GM15510 (cell line): Measurements from ENCODE around the gene PLVAP.

Experiments
- POLR2A ChIP-seq: IDR thresholded peaks from 3 replicates; pipeline ENCODE4 v1.6.1; 2011; ENCODE audit warnings: borderline replicate concordance; ENCODE audit not compliant: insufficient read length; ENCODE audit errors: extremely low read depth

PLVAP gene, protein sequence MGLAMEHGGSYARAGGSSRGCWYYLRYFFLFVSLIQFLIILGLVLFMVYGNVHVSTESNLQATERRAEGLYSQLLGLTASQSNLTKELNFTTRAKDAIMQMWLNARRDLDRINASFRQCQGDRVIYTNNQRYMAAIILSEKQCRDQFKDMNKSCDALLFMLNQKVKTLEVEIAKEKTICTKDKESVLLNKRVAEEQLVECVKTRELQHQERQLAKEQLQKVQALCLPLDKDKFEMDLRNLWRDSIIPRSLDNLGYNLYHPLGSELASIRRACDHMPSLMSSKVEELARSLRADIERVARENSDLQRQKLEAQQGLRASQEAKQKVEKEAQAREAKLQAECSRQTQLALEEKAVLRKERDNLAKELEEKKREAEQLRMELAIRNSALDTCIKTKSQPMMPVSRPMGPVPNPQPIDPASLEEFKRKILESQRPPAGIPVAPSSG

DNA sequence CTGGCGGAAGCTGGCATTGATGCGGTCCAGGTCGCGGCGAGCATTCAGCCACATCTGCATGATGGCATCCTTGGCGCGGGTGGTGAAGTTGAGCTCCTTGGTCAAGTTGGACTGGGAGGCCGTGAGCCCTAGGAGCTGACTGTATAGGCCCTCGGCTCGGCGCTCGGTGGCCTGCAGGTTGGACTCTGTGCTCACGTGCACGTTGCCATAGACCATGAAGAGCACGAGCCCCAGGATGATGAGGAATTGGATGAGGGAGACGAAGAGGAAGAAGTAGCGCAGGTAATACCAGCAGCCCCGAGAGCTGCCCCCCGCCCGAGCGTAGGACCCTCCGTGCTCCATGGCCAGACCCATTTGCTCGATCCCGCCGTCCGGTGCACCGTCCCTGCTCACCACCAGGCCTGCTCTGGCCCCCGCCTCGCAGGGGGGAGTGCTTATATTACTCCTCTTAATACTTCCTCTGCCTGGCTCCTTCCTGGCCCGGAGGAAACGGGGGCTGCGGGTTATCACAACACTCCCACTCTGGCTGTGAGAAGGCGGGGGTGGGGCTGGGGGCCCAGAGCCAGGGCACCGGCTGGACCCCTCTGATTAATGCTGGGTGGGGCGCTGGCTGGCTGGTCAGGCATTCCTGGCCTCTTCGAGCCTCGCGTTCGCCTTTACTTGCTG is at the start of gene PLVAP:
Gene PLVAP (minus strand): TSS at position 408 of the 666 bp plus-strand sequence. CDS start 54 bp downstream, at position 354.
- TF ChIP-seq POLR2A, result no peak

DNA sequence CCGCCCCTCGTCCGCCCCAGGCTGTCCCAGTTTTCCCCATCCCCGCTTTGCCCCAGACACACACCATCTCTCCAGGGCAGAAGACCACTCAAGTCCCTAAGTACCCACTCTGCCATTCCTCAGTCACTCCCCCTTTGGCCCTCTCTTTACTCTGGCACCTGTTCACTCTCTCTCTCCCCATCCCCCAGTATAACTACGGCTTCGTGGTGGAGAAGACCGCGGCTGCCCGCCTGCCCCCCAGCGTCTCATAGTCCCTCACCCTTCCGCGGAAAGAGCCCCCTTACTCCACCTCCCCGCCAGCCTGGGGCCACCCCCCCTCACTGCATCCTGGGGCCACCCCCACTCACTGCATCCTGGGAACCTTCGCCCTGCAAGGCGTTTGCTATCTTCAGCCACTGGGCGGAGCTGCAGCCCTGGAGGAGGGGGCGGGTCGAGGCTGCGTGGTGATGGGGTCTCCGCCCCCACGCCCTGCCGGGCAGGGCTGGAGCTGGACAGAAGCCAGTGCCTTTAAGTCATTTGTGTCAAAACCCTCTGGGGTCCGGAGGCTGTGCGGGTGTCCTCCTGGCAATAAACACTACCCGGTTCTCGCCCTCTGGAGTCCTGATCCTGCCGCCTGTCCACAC is 47.7 kb upstream of the PLVAP start:
- no peak for TF ChIP-seq POLR2A

DNA sequence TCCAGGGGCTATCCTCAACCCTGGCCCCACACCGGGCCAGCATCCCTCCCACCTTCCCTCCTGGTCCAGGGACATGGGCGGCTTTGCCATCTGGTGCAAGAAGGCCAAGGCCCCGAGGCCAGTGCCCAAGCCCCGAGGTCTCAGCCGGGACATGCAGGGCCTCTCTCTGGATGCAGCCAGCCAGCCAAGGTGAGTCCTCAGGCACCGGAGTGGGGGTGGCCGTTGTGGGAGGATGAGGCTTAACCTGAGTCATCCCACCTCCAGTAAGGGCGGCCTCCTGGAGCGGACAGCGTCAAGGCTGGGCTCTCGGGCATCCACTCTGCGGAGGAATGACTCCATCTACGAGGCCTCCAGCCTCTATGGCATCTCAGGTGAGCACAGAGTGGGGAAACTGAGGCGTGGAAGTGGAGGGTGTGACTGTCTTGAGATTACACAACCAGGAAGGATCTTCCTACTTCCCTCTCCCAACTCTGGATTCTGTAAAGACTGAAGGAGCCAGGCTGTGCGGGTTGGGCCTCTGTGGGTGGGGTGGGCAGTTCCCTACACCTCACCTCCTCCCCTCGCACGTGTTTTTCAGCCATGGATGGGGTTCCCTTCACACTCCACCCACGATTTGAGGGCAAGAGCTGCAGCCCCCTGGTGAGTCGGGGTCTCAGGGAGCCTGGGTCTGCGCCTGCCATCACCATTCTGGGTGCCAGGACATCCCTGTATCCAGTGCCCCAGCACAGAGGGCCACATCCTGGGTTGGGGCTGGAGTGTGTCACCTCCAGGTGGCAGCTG is 46.5 kb upstream of the PLVAP start:
- TF ChIP-seq POLR2A, result no peak

DNA sequence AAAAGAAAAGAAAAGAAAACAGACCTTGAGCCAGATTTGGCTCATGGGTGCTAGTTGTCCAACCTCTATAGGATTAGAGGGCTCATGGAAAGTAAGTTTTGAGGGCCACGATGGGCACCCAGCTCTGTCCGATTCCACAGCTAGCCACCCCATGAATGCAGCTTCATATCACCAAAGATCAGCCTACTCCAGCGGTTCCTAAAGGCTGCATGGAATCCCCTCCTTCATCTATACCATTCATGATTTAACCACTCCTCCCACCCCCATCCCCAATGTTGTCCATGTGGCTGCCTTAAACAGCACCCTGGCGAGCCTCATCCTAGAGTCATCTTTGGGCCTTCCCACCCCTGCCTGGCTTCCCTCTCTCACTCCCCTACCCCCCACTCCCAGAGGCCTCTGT is 44.8 kb upstream of the PLVAP start:
- no peak for TF ChIP-seq POLR2A

DNA sequence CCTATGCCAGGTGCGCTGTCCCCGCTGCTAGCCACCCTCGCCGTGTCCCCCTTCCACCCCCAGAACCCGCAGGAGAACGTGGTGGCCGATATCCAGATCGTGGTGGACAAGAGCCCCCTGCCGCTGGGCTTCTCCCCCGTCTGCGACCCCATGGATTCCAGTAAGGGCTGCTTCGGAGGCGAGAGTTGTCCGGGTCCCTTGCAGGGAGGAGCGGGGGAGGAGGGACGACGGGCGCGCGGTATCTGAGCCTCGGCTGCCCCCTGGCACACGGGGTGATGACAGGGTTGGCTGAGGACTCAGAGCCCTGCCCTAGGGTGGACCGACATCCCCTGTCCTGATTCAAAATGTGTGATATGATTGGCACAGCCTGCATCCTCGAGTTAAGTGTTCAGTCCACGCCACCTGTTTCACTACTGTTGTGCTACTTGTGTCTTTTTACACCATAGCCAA is 43.4 kb upstream of the PLVAP start:
- no peak for TF ChIP-seq POLR2A

DNA sequence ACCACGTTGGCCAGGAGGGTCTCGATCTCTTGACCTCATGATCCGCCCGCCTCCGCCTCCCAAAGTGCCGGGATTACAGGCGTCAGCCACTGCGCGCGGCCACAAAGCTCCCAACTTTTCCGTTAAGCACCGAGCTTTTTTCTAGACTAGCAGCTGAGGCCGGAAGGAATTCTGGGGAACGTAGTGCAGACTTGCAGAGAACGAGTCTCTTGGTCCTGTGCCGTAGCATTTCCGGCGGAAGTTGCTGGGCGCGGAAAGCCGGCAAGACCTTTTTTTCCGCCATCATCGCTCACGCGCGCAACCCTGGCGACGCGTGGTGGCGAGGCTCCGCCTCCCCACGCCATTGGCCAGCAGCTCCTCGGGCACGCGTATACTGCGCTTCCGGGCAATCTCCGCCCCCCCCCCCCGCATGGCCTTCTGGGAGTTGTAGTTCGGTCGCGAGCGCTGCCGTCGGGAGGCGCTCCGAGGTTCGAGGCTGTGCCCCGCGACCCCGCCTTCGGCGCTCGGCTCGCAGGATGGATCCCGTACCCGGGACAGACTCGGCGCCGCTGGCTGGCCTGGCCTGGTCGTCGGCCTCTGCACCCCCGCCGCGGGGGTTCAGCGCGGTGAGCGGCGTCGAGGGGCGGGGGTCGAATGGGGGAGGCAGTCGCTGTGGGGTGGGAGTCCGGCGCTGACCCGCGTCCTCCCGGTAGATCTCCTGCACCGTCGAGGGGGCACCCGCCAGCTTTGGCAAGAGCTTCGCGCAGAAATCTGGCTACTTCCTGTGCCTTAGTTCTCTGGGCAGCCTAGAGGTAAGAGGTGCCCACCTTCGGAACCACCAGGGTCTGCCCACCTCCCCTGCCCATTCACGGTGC is 42.7 kb upstream of the PLVAP start, which contains the start of gene MVB12A:
Gene MVB12A (plus strand): TSS at position 427 of the 854 bp plus-strand sequence. CDS start 89 bp downstream, at position 516.
- peak; percentile 58 for TF ChIP-seq POLR2A

DNA sequence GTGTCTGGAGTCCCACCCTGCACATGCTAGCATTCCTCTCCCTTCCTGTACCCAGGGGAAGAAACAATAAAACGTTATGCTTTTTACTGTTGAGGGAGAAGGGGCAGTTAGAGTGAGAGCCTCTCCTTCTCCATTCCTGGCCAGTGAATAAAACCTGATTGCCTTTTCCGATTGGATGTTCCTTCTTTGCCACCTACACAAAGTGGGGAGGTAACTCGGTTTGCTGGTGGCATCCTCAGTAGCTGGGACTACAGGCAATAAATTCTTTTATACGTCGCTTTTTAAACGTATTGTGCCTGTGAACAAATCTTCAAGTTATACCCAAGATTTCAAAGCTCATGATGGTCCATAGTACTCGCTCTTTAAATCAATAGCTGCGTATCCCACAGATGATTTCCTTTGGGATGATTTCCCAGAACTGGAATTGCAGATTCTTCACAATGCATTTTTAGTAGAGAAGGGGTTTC is 42.0 kb upstream of the PLVAP start:
- TF ChIP-seq POLR2A, result no peak

DNA sequence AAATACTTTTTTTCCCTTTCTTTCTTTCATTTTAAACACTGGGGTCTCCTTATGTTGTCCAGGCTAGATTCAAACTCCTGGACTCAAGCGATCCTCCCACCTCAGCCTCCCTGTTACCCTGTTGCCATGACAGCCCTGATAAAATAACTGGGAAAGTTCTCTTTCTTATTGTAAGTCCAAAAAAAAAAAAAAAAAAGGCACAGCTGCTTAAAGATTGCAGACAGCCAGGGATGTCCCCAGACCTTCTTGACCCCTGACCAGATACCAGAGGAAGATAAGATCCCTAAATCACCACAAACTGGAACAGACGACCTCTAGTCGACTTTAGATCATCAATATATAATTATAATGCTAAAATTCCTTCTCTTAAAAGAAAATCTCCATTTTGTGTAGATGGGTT is 41.6 kb upstream of the PLVAP start:
- TF ChIP-seq POLR2A, result no peak

DNA sequence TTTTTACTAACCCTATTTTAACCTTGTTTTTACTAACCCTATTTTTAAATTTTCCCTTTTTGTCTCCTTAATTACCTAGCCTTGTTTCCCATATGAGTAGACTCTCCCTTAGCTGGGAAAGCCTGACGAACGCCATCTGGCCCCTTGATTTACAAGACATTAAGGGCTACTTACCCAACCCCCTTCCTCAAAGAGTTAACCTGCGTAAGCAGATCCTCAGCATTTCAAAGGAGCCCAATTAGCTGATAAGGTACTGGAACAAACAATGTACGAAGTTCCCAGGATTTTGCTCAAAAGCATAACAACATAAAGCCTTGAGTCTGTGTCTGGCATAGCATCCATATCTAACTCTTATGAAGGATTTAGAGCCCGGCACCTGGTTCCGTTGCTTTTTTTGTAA is 38.0 kb upstream of the PLVAP start:
- no peak for TF ChIP-seq POLR2A

DNA sequence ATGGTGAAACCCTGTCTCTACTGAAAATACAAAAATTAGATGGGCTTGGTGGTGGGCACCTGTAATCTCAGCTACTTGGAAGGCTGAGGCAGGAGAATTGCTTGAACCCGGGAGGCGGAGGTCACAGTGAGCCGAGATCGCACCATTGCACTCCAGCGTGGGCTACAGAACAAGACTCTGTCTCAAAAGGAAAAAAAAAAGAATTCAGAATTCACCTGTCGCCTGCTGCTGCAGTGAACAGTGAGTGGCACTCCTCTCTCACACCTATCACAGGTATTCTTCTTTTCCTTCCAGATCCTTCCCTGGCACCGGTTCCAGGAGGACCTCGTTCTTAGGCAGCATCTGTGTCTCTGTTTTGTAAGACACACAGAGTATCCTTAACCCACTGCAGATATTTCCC is 37.0 kb upstream of the PLVAP start:
- no peak for TF ChIP-seq POLR2A

DNA sequence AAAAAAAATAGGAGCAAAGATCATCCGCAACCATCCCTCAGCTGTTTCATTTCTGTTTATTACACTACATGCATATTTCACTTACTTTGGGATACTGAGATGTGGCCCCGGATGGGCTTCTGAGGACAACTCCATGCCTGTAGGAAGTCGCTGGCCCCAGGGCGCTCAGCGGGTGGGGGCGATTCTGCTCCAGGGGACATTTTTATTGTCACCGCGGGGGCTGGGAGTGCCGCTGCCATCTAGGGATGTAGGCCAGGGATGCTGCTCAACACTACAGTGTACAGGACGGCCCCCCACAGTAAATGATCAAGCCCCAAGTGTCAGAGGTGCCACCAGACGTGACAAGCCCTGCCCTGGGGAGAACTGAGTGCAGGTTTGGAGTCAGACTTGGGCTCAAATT is 34.7 kb upstream of the PLVAP start:
- TF ChIP-seq POLR2A, result no peak

DNA sequence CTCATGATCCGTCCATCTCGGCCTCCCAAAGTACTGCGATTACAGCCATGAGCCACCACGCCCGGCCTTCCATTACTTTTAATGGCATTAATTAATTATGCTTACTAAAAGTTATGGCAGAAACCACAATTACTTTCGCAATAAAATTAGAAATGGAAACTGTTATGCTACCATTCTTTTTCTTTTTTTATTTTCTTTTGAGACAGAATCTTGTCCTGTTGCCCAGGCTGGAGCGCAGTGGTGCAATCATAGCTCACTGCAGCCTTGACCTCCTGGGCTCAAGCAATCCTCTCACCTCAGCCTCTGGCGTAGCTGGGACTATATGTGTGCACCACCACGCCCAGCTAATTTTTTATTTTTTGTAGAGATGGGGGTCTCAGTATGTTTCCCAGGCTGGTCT is 32.8 kb upstream of the PLVAP start:
- no peak for TF ChIP-seq POLR2A

DNA sequence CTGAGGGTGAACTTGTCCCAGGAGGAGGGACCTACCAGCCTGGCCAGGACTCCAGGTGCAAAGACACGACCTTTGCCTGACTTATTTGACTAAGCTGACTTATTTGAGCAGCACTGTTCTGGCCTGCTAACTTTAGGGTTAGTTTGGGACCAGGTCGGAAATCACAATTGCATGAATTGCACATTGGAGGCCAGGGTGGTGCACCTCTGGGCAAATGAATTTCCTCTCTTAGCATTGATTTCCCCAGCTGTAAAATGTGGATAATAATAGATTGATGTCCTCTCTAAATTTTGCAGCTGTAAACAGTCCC is 29.7 kb upstream of the PLVAP start:
- TF ChIP-seq POLR2A, result no peak

DNA sequence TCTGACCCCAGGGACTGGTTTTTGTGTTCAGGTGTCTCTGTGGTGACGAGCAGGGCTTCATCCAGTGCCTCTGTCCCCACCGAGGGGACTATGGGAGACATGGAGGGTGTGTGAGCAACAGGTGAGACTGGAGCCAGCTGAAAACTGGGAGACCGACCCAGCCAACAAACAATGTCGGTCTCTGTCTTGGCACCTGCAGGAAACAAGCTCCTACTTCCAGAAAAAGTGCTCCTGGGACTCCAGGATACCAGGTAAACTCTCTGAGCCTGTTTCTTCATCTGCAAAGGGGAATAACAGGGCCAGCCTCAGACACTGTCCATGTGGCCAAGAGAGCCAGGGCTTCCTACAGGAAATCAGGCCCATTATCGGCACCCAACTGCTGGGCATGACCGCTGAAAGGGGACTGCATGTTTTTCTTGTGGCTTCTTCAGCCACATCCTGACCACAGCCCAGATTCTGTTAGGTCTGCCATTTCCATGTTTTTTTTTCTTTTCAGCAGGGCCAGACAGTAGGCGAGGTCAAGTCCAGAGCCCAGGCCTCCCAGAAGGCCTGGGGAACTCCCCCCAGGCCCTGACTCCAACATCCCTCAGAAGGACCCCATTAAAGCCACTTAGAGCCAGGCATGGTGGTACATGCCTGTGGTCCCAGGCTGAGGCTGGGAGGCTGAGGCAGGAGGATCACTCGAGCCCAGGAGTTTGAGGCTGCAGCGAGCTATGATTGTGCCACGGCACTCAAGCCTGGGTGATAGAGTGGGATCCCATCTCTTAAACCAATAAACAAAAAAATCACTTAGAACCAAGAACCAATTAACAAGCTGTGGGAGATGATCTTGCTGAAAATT is 29.1 kb upstream of the PLVAP start:
- no peak for TF ChIP-seq POLR2A
